GM21576 (cell line): ENCODE results near the gene TMEM38B.

Source experiments
- ATAC-seq: cut with Tn5 transposase; IDR thresholded peaks from one replicate; pipeline ENCODE4 v1.9.1; 2021; ENCODE audit warnings: mild to moderate bottlenecking, moderate library complexity; ENCODE audit not compliant: unreplicated experiment

TMEM38B gene, protein sequence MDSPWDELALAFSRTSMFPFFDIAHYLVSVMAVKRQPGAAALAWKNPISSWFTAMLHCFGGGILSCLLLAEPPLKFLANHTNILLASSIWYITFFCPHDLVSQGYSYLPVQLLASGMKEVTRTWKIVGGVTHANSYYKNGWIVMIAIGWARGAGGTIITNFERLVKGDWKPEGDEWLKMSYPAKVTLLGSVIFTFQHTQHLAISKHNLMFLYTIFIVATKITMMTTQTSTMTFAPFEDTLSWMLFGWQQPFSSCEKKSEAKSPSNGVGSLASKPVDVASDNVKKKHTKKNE

DNA sequence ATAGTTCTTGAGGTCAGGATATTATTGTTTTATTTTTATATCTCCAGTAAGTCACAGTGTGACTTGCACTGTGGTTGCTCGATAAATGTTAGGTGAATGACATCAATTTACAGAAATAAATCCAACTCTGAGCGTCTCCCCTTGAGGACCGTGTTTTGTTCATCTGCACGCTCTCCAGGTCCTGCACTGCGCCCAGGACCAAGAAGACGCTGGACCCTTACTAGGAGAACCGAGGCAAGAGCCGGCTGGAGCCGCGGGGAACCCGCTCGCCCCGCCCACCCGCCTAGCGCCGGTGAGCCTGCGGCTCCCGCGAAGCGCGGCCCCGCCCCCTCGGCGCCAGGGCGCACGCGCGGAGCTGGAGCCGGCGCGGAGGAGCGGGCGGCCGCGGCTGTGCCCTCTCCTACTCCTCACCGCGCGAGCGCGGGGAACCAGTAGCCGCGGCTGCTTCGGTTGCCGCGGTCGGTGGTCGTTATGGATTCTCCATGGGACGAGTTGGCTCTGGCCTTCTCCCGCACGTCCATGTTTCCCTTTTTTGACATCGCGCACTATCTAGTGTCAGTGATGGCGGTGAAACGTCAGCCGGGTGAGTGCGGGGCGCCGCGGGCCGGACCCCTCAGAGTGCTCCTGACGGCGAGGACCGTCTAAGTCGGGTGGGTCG is at the start of gene TMEM38B:
TMEM38B (plus strand) TSS at position 352 of the 658 bp plus-strand sequence; CDS start at position 472, 120 bp downstream.
- ATAC-seq, result peak; percentile 71

DNA sequence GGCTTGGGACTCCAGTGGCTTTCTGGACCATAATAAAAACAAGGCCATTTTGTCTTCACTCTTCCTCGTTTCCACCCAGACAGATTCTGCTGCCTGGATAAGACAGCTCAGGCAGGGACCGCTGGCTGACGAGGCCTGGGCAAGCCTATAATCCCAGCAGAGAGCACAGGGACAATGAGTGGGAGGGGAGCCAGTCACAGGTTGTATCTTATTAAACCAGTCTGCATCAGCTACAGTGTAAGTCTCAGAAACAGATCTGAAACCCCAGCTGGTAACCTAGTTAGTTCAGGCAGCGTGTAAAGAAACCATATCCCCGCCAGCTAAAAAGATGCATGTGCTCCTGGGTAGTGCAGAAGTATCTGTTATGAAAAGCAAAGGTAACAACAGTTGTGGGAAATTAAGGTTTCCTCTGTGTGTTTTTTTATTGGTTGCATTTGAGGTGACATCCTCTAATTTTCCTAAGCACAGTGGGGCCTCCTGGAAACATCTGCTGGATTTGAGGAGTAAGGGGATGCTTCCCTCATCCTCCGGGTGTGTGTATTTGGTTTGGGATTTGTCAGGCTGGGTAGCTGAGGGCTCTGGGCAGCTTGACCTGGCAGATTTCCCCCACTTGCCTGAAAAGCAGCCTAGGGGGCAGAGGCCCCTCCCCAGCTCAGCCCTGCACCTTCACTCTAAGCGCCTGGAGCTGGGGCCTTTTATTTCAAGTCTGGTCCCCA is 47.3 kb upstream of the TMEM38B start:
- no peak for ATAC-seq

DNA sequence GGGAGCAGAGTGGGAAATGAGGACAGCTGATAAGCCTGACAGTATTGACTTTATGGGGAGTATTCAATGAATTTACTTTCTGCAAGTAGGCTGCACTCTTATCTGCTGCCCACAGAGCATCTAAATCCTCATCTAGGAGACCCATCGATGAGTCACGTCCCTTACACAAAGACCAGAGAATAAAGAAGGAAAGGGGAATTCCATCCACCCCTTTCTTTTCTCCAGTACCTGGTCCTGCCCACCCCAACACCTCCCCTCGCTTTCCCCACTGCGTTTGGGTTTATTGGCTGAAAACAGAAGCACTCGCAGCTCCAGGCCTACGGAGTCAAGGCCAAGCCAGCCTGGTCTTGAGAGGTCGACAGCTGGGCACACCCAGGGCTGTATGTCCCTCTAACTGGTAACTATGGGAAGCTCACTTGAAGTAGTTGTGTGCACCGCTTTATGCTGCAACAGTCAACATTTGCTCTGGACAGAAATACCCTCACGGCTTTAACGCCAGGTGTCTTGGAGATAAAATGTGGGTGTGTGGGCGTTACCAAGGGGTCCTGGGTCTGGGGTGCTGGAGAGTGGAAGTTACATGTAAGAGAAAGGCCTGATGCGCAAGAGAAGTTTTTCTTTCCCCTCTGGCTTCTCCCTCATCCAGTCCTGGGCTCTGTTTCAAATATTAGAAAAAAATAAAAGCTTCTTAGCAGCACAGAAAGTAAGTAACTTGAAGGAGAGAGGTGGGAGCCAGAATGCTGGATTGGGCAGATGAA is 46.6 kb upstream of the TMEM38B start:
- no peak for ATAC-seq

DNA sequence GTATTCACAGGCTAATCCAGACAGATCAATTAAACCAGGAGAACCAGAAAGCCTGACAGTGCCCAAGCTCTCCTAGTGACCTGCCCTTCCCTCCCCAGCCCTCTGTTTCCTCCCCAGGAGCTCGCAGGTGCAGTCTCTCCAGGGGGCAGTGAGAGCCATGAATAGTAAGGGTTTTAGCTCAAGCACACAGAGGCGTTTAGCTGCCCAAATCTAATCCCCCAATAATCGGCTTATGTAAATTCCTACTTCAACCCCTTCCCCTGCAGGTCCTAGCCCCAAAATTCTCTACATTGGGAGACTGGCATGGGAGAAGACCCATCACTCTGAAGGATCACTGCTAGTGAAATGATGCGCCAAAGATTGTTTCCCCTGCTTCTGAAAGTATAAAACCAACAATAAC is 42.5 kb upstream of the TMEM38B start:
- no peak for ATAC-seq

DNA sequence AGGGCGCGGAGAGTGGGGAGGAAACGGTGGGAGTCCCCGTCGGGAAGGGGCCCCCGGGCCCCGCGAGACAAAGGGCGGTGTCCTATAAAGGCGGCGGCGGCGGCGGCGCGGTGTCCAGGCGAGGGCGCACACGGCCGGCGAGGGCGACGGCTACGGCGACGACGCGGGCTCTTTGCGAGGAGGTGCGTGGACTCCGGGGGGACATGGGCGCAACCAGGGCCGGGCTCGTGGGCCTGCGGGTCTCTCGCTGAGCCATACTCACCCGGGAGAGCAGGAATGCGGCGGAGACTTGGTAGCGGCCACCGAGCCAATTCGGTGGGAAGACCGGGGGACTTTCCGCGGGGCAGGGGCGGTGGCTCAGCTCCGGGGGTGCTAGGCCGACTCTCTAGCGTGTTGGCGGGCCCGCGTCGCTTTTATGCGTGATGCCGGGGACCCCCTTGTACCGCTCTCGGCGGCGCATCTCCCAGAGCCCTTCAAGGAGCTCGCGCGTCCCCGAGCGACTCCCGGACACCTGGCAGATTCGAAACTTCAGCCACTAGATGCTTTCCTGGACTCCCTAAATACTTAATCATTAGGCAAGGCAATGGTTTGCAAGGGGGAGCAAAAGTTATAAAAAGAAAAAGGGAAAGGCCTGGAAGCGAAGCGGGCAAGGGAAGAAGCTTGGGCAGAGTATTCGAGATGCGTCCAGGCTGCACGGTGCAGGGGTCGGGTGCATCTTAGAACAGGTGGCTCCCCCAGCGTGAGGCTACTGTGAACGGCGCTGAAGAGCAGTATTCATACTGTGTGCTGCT is 38.0 kb upstream of the TMEM38B start:
- ATAC-seq, result no peak

DNA sequence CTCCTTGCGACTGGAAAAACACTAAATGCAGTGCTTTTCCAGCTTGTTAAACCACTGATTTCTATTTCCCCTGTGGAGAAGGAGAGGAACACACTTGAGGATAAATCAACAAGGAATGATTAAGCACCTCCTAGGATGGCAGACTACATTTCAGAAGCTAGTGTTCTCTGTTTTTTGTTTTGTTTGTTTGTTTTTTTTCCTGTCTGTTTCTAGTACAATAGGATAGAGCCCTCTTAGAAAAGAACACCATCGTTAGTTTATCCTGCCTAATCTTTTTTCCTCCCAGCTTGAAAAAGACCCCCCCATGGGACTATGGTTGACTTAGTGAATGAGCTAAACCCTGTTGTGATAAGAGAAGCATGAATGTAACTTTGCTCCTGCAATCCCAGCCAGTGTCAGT is 36.0 kb upstream of the TMEM38B start:
- no peak for ATAC-seq

DNA sequence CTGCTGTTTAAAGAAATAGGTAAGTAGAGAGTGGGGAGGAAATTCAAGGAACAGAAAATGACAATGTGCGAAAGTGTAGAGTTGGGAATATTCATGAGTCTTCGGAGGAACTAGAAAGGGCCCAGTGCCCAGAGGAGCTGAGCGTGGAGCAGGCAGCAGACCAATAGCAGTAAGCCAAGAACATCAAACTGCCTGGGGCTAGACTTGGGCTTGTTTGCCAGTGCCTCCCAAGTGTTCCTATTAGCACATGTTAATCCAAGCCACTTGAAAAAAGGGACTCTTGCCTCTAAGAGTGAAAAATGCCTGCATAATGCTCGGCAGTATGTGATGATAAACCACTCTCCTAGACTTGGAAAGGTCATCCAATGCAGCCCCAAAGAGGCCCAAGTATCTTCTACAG is 33.3 kb upstream of the TMEM38B start:
- ATAC-seq, result no peak

DNA sequence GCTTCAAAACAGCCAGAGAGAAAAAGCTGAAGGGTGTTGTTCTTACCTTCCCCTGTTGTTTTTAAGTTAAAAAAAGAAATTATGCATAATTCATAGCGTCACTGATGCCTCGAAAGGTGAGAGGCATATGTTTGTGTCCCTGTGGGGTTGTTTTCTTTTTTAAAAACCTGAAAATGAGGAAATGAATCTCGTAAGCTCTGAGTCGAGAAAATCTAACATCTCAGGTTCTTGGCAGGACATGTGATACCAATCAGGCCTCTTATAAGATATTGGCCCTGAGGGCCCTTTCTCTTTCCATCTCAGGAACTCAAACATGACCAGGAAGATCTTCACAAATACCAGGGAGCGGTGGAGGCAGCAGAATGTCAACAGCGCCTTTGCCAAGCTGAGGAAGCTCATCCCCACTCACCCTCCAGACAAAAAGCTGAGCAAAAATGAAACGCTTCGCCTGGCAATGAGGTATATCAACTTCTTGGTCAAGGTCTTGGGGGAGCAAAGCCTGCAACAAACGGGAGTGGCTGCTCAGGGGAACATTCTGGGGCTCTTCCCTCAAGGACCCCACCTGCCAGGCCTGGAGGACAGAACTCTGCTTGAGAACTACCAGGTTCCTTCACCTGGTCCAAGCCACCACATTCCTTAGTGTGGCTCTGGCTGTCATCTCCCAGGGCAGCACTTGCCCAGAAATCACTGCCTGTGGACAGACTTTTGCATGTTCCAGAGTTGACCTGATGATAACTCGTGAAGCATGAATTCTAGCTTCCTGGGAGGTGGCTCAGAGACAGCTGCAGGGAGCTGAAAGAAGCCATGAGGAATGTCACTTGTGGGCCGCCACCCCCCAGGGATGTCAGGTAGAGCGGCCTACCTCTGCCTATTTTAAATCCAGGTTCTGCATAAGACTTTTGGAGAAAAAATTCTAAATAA is 31.9 kb upstream of the TMEM38B start, which contains the start of gene TAL2:
TAL2 (plus strand) TSS at position 274 of the 921 bp plus-strand sequence; CDS start at position 314, 40 bp downstream.
- peak; percentile 91 for ATAC-seq

DNA sequence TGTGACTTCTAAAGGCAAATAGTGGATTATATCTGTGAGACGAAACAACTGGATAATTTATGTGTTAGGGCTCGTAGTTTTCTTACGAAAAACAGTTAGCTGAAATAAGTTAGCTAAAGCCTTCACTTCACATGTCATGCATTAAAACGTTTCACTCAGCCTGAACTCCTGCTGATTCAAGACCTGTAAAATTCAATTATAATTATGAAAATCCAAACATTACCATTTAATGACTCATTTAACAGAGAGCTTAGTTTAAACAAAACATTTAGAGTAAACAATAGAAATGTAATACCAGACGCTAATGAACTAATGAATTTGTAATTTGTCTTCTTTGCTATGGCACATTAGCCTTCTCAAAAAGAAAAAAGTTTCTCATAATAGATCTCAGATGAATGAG is 30.4 kb upstream of the TMEM38B start:
- no peak for ATAC-seq

DNA sequence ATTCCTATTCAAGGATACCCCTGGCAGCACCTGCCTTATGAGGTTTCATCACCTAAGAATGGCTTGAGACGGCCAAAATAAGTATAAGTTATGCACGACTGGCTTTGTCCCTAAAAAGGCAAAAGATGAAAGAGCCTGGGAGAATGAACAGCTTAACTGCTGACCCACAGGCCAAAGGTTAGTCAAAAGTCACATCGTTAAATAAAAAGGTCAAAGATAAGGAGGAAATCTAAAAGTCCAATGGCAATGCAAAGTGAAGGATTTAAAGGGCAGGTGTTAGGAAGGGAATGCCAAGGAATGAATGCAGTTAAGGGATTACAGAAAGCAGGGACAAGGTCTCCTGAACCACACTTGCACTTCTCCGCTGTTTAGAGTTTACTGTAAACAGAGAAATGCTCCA is 26.5 kb upstream of the TMEM38B start:
- ATAC-seq, result no peak

DNA sequence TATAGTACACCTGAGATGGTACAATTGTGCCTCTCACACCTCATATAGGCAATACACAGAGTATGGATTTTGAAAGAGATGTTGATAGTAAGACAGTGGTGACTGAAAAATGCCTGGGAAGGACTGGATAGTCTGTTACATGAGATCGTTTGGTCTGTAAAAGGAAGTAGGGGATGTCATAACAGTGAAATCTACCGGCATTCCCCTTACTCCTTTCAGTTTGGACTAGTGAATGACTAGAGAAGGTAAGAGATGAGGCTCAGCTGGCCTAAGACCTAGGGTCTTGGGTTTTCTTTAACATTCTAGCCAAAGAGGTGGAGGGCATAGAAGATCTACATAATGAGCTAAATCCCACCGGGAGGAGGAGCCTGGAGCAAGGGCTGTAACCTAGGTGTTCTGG is 24.0 kb upstream of the TMEM38B start:
- ATAC-seq, result no peak

DNA sequence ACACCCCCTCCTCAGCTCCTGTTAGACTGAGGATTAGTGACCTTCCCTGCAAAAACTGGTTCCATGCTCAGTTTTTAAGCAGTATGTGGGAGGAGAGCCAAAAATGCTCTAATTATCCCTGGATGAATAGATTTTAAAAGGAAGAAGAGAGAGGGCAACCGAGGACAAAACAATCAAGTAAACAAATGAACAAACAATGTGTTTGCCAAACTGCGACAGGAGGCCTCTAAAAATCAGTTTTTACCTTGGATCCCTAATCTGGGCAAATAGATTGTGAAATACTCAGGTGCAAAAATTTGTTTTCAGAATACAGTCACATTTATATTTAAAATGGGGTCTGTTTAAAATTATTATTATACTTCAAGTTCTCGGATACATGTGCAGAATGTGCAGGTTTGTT is 23.6 kb upstream of the TMEM38B start:
- ATAC-seq, result no peak

DNA sequence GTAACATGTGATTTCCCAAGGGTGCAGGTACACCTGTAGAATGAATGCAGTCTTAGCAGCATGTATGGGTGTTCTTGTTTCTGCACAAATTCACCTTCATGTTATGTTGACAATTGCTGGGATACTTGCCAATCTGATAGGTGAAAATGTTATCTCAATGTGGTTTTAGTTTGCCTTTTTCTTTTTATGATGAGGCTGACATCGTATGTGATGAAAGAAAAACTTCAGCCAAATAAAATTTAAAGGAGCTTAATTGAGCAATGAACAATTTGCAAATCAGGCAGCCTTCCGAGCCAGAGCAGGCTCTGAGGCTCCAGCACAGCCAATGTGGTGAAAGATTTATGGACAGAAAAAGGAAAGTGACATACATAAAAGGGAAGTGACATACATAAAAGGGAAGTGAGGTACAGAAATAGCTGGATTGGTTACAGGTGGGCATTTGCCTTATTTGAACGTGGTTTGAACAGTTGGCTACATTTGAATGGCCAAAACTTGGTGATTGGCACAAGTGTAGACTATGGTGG is 21.6 kb upstream of the TMEM38B start:
- no peak for ATAC-seq

DNA sequence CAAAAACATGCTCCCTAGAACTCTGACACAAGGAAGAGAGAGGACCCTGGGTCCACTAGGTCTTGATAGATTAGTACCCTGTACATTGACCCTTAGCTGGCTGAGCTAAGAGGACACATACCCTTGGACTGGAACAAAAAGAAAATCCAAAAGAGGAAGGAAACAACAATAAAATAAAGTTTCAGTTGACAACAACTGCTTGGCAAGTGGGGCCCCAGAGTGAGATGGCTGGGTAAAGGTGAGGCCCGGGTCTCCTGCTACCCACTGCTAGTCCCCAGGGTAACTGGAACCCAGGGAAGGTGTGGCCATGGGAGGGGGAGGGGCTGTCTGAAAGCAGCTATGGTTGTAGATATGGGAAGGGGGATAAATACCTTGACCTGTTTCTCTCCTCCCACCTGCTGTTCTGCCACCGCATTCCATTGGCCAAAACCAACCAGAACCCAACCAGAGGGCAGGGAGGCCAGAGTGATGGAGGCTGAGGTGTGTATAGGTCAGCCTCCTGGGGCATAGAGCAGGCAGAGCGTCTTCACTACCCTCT is 20.4 kb upstream of the TMEM38B start:
- ATAC-seq, result no peak

DNA sequence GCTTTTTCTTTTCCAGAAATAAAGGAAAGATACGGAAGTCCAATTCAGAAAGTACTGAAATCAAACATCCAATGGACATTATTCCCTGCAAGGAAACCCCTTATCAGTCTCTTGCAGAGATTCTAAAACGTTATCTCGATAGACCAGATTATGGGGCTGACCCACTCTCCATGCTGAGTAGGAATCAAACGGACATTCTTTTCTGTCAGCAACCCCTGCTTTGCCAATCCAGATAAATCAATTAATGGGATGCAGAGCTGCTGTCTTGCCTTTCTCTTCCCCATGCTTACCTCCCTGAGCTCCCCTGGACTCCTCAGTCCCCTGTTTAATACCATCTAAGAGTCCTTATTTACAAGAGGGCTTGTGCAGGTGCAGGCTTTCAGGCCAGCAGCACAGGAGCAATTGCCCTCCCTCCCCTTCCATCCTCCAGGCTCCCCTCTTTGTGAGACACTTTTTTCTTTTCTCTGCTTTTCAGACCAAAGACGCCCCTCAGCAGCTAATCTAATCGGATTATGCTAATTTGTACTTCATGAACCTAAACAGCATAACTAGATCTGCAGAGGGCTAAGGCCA is 17.9 kb upstream of the TMEM38B start:
- no peak for ATAC-seq

DNA sequence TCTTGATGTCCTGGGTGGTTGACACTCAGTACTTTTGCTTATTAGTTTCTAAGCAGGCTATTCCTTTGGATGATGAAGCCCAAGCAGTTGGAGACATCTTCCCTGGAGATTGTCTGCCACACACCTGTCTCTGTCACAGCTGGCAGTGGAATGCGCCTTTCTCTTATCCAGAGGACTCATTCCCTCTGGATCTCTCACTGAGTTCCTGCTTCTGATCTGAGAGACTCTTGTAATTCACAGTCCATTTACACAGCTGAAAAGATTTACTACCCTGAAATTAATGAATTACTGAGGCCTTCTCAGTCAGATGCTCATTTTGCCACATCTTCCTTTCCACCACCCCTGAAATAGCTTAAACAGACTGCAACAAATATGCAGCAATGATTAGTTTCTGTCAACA is 16.2 kb upstream of the TMEM38B start:
- no peak for ATAC-seq

DNA sequence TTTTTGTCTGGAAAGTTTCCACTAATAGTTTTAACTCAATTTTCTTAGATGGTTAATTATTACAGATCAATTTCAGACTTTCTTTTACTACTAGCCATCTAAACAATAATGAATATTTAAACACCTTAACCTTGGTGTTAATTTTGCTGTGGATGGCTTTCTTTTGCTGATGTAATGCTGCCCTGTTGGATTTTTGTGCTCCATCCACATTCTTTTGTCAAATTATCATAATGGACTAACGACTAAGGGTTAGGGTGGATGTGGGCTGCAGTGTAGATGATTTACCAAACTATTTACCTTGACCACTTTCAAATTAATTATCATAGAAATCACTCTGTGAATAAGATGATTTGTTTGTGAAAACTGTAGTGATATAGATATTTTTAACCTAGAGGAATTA is 15.6 kb upstream of the TMEM38B start:
- no peak for ATAC-seq

DNA sequence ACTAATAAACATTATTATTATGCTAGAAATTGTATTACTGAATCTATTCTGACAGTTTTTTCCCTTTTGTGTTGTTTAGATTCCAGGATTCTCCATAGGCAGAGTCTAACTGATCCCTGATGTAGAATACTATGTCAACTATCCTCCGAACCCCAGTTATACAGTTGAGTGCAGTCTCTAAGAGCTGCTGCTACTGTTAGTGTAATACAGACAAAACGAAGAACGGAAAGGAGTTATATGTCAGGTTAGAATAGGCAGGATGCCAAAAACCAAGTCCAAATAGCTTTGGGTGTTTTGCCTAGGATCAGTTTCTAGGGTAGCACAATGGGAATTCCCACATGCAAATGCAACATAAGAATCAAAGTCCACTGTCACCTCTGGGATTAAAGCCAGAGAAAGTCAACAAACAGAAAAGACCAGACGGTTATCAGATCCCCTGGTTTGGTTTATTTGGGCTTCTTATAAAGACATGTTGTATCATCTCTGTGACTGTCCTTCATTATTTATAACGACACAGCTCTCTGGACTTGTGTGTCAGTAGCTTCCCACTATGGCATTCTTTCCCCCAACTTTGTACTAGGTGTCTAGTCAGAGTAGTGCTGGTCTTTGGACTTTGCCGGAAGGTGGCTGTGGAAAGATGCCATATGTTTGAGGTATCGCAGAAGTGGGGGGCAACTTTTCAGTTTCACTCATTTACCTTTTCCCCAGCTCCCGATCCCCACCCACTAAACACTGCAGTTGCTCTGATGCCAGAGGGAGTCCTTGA is 14.9 kb upstream of the TMEM38B start:
- ATAC-seq, result no peak
